PC-3 (cell line): ENCODE results near the gene FAM217A.

Source experiments
- EZH2 ChIP-seq: fragments of 300-600 bp; sonication (generic); IDR thresholded peaks from one replicate; pipeline ENCODE4 v1.6.1; 2017; ENCODE audit warnings: antibody characterized with exemption, mild to moderate bottlenecking, low read length; ENCODE audit not compliant: unreplicated experiment
- TF ChIP-seq, protein P1 (sequence below): fragments of 300-600 bp; sonication (generic); conservative IDR thresholded peaks from 2 replicates; pipeline ENCODE4 v1.5.1; 2017; ENCODE audit warnings: antibody characterized with exemption, low read depth, mild to moderate bottlenecking, low read length

DNA sequence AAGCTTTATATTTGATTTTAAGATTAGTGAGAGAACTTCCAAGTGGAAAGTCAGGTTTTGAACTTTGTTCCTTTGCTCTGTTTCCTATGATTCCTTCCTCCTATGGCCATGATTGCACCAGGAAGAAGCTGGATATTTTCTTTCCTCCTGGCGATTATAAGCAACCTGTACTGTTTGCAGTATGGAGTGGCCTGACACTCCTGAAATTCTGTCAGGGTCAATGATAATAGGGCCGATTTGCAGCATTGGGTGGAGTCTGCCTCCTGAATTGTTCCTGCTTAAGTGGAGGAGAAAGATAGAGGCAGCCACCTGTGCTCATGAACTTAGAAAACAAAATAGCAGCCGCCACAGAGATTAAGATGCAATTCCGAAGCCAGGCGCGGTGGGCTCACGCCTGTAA lies 9.8 kb upstream of the FAM217A start:
- TF ChIP-seq, protein P1, sequence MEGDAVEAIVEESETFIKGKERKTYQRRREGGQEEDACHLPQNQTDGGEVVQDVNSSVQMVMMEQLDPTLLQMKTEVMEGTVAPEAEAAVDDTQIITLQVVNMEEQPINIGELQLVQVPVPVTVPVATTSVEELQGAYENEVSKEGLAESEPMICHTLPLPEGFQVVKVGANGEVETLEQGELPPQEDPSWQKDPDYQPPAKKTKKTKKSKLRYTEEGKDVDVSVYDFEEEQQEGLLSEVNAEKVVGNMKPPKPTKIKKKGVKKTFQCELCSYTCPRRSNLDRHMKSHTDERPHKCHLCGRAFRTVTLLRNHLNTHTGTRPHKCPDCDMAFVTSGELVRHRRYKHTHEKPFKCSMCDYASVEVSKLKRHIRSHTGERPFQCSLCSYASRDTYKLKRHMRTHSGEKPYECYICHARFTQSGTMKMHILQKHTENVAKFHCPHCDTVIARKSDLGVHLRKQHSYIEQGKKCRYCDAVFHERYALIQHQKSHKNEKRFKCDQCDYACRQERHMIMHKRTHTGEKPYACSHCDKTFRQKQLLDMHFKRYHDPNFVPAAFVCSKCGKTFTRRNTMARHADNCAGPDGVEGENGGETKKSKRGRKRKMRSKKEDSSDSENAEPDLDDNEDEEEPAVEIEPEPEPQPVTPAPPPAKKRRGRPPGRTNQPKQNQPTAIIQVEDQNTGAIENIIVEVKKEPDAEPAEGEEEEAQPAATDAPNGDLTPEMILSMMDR = no peak
- no peak for TF ChIP-seq EZH2
